ENCODE data around the gene NKAP. TPM values are rescaled to one million over a fixed set of nuclear protein-coding genes. Genes with fewer than 3 reads are reported as not detected.
"Not testable (repeated sequence)": the region's sequence is repeated elsewhere in the genome, so short reads cannot be mapped to it uniquely, and the experiment has no call there.

NKAP gene
- total RNA-seq, 1 donor from 2014 or later: 8.3 TPM

DNA sequence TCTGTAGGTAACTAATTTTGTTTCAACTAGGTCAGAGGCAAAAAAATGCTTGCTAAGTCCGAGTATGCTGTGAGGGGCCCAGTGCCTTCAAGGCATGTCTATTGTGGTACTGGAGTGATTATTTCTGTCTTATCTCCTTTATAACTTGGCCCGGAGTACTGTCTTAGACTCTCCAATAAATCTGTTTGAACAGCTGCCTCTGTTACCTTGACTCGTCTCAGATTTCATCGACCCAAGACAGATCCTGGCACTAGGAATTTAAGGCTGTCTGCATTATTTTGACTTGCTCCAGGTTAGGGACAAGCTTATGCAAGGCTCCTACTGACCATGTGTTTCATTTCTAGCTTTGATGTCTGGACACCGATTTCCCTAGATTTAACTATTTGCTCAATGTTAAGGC lies 41.1 kb upstream of the NKAP start:
- DNase-seq (ENCODE audit: low spot score, unreplicated experiment): no peak
- TF ChIP-seq, protein P1, sequence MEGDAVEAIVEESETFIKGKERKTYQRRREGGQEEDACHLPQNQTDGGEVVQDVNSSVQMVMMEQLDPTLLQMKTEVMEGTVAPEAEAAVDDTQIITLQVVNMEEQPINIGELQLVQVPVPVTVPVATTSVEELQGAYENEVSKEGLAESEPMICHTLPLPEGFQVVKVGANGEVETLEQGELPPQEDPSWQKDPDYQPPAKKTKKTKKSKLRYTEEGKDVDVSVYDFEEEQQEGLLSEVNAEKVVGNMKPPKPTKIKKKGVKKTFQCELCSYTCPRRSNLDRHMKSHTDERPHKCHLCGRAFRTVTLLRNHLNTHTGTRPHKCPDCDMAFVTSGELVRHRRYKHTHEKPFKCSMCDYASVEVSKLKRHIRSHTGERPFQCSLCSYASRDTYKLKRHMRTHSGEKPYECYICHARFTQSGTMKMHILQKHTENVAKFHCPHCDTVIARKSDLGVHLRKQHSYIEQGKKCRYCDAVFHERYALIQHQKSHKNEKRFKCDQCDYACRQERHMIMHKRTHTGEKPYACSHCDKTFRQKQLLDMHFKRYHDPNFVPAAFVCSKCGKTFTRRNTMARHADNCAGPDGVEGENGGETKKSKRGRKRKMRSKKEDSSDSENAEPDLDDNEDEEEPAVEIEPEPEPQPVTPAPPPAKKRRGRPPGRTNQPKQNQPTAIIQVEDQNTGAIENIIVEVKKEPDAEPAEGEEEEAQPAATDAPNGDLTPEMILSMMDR (IDR thresholded peaks at IDR 0.05; ENCODE audit: unreplicated experiment): no peak
- no peak overlapping the region for H3K4me3 Mint-ChIP-seq (ENCODE audit: low read depth)
- no peaks in the 10 kb centered on the region for H3K4me1 Mint-ChIP-seq (ENCODE audit: low read depth)
- peaks cover 25% of the 10 kb centered on the region for H3K27me3 Mint-ChIP-seq
- H3K36me3 Mint-ChIP-seq (ENCODE audit: insufficient read depth): no peaks in the 10 kb centered on the region
- H3K27ac Mint-ChIP-seq: no peak overlapping the region
- H3K9me3 Mint-ChIP-seq (ENCODE audit: low read depth): peaks cover 13% of the 10 kb centered on the region

DNA sequence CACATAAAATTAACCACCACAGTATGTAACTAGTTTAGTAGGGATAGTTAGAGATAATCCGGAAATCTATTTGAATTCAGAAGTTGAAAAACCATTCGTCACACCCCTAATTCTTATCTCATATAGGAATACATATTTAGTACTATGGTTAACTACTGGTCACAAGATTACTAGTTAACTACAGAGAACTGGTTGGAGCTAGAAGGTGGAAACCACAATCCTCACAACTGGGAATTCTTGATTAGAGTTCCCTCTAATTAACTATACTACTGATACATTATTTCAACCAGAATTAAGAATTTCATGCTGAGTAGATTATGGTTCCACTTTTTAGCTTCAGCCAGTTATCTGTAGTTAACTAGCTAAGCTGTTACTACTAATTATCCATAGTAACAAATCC lies 39.9 kb upstream of the NKAP start:
- H3K27ac Mint-ChIP-seq: no peak overlapping the region
- H3K9me3 Mint-ChIP-seq (ENCODE audit: low read depth): peaks cover 13% of the 10 kb centered on the region
- no peak overlapping the region for H3K4me3 Mint-ChIP-seq (ENCODE audit: low read depth)
- no peak for DNase-seq (ENCODE audit: low spot score, unreplicated experiment)
- H3K36me3 Mint-ChIP-seq (ENCODE audit: insufficient read depth): no peaks in the 10 kb centered on the region
- no peaks in the 10 kb centered on the region for H3K4me1 Mint-ChIP-seq (ENCODE audit: low read depth)
- H3K27me3 Mint-ChIP-seq: peaks cover 16% of the 10 kb centered on the region
- TF ChIP-seq, protein P1 (IDR thresholded peaks at IDR 0.05; ENCODE audit: unreplicated experiment): no peak

DNA sequence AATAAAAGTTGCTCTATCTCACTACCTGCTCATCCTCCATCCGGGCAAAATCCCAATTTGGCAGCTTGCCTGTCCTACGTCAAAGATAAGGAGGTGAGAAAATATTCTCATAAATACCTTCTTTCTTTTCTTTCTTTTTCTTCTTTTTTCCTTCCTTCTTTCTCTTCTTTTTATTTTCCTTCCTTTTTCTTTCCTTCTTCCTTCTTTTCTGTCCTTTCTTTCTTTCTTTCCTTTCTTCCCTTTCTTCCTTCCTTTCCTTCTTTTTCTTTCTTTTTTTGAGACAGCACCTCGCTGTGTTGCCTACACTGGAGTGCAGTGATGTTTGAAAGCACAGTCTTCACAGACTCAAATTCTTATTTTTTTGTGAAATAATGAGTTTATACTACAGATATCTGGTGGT lies 38.6 kb upstream of the NKAP start:
- DNase-seq (ENCODE audit: low spot score, unreplicated experiment): no peak
- Mint-ChIP-seq H3K9me3 (ENCODE audit: low read depth) (peaks cover 13% of the 10 kb centered on the region), H3K36me3 (ENCODE audit: insufficient read depth) (no peaks in the 10 kb centered on the region), H3K4me1 (ENCODE audit: low read depth) (no peaks in the 10 kb centered on the region), H3K27me3 (peaks cover 5% of the 10 kb centered on the region), H3K4me3 (ENCODE audit: low read depth) (no peak overlapping the region), H3K27ac (no peak overlapping the region)
- TF ChIP-seq, protein P1 (IDR thresholded peaks at IDR 0.05; ENCODE audit: unreplicated experiment): no peak

DNA sequence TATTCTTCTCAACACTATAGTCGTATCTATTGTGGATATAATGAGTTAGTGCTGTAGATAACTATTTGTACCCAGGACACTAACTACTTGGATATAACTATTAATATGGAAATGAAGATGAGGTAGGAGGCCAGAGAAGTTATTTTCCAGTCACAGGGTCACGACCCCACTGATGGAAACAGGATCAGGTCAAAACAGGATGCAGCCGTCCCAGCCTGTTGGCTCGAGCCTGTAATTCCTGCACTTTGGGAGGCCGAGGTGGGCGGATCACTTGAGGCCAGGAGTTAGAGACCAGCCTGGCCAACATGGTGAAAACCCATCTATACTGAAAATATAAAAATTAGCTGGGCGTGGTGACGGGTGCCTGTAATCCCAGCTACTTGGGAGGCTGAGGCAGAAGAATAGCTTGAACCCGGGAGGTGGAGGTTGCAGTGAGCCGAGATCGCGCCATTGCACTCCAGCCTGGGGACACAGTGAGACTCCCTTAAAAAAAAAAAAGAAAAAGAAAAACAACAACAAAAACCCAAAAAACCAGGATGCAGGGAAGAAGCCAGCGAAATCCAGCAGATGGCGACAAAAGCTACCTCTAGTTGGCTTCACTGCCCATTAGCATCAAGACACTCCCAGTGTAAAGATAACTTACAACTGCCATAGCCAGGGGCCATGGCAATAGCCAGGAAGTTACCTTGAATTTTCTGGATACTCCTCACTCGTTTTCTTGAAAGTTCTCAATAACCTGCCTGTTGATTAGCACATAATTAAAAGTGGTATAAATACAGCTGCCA lies 37.9 kb upstream of the NKAP start:
- no peaks in the 10 kb centered on the region for H3K4me1 Mint-ChIP-seq (ENCODE audit: low read depth)
- H3K27me3 Mint-ChIP-seq: peaks cover 5% of the 10 kb centered on the region
- no peak overlapping the region for H3K4me3 Mint-ChIP-seq (ENCODE audit: low read depth)
- H3K9me3 Mint-ChIP-seq (ENCODE audit: low read depth): peaks cover 12% of the 10 kb centered on the region
- TF ChIP-seq, protein P1 (IDR thresholded peaks at IDR 0.05; ENCODE audit: unreplicated experiment): peak; percentile 60
- no peaks in the 10 kb centered on the region for H3K36me3 Mint-ChIP-seq (ENCODE audit: insufficient read depth)
- H3K27ac Mint-ChIP-seq: no peak overlapping the region
- DNase-seq (ENCODE audit: low spot score, unreplicated experiment): no peak

DNA sequence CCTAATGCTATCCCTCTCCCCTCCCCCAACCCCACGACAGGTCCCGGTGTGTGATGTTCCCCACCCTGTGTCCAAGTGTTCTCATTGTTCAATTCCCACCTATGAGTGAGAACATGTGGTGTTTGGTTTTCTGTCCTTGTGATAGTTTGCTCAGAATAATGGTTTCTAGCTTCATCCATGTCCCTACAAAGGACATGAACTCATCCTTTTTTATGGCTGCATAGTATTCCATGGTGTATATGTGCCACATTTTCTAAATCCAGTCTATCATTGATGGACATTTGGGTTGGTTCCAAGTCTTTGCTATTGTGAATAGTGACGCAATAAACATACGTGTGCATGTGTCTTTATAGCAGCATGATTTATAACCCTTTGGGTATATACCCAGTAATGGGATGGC lies 33.6 kb upstream of the NKAP start:
- H3K36me3 Mint-ChIP-seq (ENCODE audit: insufficient read depth); H3K4me1 Mint-ChIP-seq (ENCODE audit: low read depth); H3K27ac Mint-ChIP-seq; H3K9me3 Mint-ChIP-seq (ENCODE audit: low read depth); H3K4me3 Mint-ChIP-seq (ENCODE audit: low read depth); DNase-seq (ENCODE audit: low spot score, unreplicated experiment); H3K27me3 Mint-ChIP-seq: not testable (repeated sequence)

DNA sequence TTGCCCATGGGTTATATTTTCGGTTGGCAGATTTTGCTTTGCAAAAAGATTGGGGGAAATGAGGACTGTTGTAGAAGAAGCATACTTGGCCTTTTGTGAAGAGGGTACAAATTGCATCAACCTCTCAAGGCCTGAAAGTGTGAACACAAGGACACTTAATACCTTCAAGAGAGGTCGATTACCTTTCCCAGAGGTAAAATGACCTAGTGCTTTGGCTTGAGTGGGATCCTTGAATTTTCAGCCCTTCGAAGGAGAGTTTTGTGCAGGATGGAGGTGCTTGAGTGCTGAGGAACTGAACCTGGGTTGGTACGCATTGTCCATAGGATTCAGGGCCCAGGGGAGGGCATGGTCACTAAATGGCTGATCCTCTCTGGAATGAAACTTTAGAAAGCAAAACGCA lies 27.6 kb upstream of the NKAP start:
- TF ChIP-seq, protein P1 (IDR thresholded peaks at IDR 0.05; ENCODE audit: unreplicated experiment): no peak
- Mint-ChIP-seq H3K27me3 (no peaks in the 10 kb centered on the region), H3K4me1 (ENCODE audit: low read depth) (peaks cover 1% of the 10 kb centered on the region), H3K27ac (no peak overlapping the region), H3K9me3 (ENCODE audit: low read depth) (peaks cover 11% of the 10 kb centered on the region), H3K36me3 (ENCODE audit: insufficient read depth) (no peaks in the 10 kb centered on the region), H3K4me3 (ENCODE audit: low read depth) (no peak overlapping the region)
- DNase-seq (ENCODE audit: low spot score, unreplicated experiment): no peak
